ENCODE results near the gene UBE2E2.

UBE2E2 gene

GRCh38 chr3:23435318-23435717 lies 232.2 kb downstream of the UBE2E2 start:
- no peak for FAIRE-seq
- TF ChIP-seq CTCF (IDR thresholded peaks at IDR 0.05; ENCODE audit: insufficient read depth, missing control alignments) = no peak
- DNase-seq (ENCODE audit: insufficient read length, low spot score) = no peak

- no peak for TF ChIP-seq CTCF (IDR thresholded peaks at IDR 0.05; ENCODE audit: insufficient read depth, missing control alignments)
- no peak for FAIRE-seq
Observed at GRCh38 chr3:23435904-23436303, 232.8 kb downstream of the UBE2E2 start.

GRCh38 chr3:23437484-23438145 lies 234.5 kb downstream of the UBE2E2 start:
- FAIRE-seq (no peak), DNase-seq (ENCODE audit: insufficient read length, low spot score) (no peak)
- TF ChIP-seq CTCF (IDR thresholded peaks at IDR 0.05; ENCODE audit: insufficient read depth, missing control alignments) = no peak

More at GRCh38 chr3:23435904-23436303, 232.8 kb downstream of the UBE2E2 start:
- no peak for DNase-seq (ENCODE audit: insufficient read length, low spot score)

- FAIRE-seq (no peak), DNase-seq (ENCODE audit: insufficient read length, low spot score) (no peak)
- TF ChIP-seq CTCF (IDR thresholded peaks at IDR 0.05; ENCODE audit: insufficient read depth, missing control alignments) = no peak
Observed at GRCh38 chr3:23438657-23439056, 235.5 kb downstream of the UBE2E2 start.

GRCh38 chr3:23439080-23439479 lies 236.0 kb downstream of the UBE2E2 start:
- FAIRE-seq (no peak), DNase-seq (ENCODE audit: insufficient read length, low spot score) (no peak)
- no peak for TF ChIP-seq CTCF (IDR thresholded peaks at IDR 0.05; ENCODE audit: insufficient read depth, missing control alignments)

- no peak for TF ChIP-seq CTCF (IDR thresholded peaks at IDR 0.05; ENCODE audit: insufficient read depth, missing control alignments)
- no peak for DNase-seq (ENCODE audit: insufficient read length, low spot score)
- FAIRE-seq = no peak
Observed at GRCh38 chr3:23440416-23441294, 237.5 kb downstream of the UBE2E2 start.

Measured in D721Med (cell line).